Measurements from ENCODE around the gene MEIS2.

The MEIS2 gene

DNA sequence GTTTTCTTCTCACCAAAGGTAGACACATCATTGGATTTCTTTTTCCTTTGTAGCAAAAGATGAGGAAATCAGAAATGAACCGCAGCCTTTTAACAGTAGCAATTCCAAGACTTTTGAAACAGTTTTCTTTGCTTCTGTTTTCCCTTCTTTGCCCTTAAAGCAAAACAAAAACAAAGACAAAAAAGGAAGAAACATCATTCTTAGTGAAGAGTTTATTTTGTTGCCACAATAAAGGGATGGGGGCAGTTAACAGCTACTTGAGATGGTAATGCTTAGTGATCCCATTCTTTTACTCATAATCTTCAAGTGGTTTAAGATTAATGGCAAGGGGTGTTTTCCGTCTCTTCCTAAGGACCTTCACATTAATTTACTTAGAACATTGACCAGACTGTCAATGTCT, 218.8 kb downstream of the MEIS2 start:
- in situ Hi-C loops (cut with HindIII; ENCODE audit: low pct_ligation_motif_present, low pct_unique_long_range_greater_than_20kb, low sequenced_read_pairs), result no loop called here
- no peak for DNase-seq

DNA sequence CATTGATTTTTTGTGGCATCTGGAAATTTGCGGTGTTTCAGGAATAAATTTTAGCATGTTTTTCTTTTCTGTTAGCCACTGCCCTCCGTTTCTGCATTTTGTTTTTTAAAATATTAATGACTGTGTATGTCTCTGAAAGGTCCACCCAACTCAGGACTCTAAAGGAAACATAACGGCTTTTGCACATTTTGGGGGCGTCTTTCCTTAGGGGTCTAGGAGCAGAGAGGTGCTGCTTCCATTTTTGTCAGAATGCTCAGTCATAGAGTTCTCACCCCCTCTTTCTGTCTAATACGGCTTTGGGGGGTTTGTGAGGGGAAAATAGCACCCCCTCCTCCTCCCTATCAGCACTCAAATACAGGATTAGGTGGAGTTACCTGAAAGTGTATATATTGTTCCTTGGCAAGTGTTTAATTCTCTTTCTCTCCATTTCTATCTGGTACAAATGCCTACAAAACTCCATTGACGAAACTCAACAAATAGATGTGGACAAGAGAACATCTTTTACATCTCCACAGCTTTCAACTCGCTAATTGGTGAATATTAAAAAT, 219.4 kb downstream of the MEIS2 start:
- in situ Hi-C loops (cut with HindIII; ENCODE audit: low pct_ligation_motif_present, low pct_unique_long_range_greater_than_20kb, low sequenced_read_pairs), result no loop called here

DNA sequence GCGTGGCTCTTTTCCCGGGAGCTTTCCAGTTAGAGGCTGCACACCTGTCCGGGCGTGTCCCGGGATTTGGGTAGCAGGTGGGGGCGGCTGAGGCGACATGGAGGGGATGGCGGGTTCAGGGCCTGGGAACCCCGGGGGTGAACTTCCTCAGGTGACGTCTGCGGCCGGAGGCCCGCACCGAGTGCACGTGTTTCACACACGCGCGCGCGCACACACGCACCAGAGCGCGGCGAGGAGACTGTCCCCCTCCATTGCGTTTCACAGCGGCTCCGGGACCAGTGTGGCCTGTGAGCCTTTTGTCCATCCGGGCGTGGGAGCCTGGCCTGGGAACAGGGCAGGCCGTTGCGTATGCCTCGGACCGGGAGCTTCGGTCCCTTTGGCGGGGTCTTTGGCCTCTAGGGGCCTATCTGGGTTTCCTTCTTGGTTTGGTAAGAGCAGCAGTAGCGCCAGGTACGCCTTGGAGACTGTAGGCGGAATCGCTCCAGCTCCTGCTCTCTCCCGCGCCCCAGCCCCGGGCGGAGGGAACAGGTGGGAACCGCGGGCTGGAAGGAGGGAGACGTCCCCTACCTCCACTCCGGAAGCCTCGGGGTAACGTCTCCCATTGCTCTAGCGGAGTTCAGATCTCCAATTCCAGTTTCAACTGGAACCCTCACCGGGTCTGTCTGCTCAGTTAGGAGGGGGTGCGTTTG, 220.0 kb downstream of the MEIS2 start:
- in situ Hi-C loops (cut with HindIII; ENCODE audit: low pct_ligation_motif_present, low pct_unique_long_range_greater_than_20kb, low sequenced_read_pairs), result no loop called here
- DNase-seq, result no peak

More for the DNA sequence above, 219.4 kb downstream of the MEIS2 start:
- no peak for DNase-seq

DNA sequence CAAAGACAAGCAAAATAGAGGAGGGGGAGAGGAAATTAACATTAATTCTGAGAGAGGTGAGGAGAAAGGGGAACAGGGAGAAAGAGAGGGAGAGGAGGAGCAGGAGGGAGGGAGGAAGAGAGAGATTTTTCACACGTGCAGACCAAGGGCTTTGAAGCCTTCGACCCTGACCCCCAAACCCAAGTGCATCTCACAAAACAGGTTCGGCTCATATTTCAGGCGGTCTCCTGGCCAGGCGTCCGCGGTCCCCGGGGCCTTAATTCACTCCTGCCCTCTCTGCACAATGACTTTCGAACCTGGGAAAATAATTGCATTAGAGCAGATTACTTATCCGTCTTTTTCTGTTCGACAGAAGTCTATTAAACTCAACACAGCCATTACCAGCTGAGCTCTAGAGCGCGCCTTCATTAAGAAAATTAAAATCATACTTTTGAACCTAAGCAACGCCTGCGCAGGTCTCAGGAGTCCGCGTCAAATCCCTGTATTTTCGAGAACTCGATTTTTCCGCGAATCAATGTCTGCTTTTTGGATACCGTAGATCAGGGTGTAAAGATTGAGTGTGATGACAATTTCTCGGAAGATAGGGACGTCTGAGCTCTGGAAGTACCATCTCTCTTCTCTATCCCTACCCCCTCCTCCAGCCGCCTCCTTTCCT, 220.7 kb downstream of the MEIS2 start:
- DNase-seq, result no peak
- in situ Hi-C loops (cut with HindIII; ENCODE audit: low pct_ligation_motif_present, low pct_unique_long_range_greater_than_20kb, low sequenced_read_pairs), result no loop called here

DNA sequence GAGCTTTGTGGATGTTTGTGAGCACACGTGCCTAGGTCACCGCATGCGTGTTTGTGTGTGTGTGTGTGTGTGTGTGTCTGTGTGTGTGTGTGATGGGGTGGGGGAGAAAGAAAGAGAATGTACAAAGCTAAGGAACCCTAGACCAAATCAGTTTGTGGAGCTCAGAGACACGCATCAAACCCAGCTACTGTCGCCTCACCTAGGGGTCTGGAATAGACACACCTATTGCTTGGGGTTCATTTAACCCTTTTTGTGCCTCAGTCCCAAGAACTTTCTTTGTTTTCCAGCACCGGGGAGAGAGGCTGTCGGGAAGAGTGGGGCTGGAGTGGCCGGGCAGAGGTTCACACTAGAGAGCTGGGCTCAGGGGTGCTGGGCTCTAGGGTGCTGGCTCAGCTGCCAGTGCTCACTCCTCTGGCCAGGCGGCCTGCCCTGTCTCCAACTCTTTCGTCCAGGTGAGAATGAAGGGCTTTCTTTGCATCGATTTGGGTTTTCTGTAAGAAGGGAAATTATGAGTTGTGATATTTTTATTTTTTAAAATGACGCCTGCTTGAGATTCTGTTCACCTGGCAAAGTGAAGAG, 221.6 kb downstream of the MEIS2 start:
- in situ Hi-C loops (cut with HindIII; ENCODE audit: low pct_ligation_motif_present, low pct_unique_long_range_greater_than_20kb, low sequenced_read_pairs), result no loop called here
- no peak for DNase-seq

DNA sequence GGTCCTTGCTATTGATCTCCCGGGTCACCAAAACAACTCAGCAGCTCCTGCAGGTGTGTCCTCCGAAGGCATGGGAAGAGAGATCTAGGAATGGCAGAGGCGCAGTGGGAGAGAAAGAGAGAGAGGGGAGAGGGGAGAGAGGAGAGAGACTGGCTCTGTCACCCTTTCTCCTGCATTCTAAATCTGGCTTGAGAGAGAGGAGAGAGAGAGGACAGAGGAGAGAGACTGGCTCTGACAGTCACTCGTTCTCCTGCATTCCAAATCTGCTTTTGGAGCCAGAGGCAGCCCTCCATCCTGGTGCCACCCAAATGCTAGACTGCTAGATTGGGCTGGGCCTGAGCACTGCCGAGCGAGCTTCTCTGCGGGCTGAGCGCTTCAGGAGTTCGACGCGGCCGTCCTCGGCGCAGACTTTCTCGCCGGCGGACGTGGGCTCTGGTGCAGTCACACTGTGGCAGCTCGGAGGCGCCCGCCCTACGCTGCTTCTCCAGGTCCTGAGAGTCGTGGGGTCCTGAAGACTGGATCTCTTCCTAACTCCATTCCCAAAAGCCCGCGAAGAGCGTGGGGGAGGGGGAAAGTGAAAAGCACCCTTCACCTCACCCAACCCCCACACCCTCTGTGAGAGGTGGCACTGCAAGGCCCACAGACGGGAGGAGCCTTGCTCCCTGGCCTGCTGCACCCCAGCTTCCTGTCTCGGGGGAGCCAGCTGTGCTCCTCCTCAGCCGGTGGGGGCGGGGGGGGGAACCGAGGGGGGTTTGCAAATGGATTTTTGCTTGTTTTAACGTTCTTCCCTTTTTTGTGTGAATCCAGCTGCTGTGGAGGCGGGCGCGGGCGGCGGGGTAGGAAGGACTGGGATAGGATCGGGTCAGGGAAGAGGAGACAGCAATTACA, 222.3 kb downstream of the MEIS2 start:
- no peak for DNase-seq
- in situ Hi-C loops (cut with HindIII; ENCODE audit: low pct_ligation_motif_present, low pct_unique_long_range_greater_than_20kb, low sequenced_read_pairs), result no loop called here

DNA sequence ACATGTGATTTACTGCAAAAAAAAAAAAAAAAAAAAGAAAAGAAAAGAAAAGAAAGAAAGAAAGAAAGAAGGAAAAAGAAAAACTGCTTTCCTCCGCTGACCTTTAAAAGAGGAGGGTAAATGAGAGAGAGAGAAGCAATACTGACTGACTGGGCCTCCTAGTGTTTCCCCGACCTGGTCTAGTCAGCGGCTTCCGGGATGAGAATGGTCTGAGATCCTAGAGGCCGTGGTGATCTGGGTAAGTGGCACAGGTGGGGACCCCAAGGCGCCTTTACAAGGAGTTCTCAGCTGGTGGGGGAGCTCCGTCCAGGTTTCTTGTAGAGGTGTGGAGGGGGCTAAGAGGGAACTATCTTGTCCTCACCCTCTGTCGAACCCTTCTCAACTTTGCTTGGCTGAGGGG, 223.1 kb downstream of the MEIS2 start:
- in situ Hi-C loops (cut with HindIII; ENCODE audit: low pct_ligation_motif_present, low pct_unique_long_range_greater_than_20kb, low sequenced_read_pairs), result no loop called here

DNA sequence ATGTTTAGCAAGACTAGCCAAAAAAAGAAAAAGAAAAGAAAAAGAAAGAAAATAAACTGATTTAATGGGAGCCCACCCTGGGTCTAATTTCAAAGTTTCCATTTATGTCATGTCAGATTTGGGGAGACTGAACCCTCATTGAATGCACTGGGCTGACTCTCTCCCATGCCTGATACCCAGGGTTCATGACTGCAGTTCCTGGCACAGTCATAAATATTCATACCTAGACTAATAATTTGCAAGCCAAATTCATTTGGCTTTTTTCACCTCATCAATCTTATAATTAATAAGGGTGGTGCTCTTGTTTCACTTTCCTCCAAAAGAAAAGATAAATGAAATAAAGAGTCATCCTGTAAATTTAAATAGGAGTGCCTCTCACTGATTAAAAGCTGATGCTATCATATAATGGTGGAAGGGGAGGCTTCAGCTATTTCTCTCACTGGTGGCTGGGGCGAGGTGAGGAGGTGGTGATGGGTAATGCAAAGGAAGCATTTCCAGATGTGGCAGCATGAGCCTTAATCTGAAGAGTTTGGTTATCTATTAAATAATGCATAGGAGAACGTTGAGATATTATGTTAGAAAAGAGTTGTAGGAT, 224.5 kb downstream of the MEIS2 start:
- no peak for DNase-seq
- in situ Hi-C loops (cut with HindIII; ENCODE audit: low pct_ligation_motif_present, low pct_unique_long_range_greater_than_20kb, low sequenced_read_pairs), result no loop called here

More for the DNA sequence above, 223.1 kb downstream of the MEIS2 start:
- DNase-seq, result no peak

DNA sequence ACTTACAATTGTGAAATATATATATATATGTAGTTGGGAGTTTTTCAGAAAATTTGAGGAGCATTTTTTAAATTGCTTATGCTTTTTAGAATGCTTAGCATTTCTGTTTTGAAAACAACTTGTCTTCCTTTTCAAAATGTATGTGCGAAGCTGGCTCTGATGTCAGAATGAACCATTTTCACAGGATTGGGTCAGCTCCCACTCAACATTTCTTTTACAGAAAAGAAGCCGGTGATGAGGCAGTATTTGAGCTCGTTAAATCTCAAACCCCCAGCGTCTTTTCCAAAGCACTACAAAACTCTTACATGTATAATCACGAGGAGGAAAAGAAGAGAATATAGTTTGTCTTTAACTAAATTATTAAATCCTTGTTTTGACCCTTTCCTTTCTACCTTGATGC, 225.4 kb downstream of the MEIS2 start:
- no peak for DNase-seq
- in situ Hi-C loops (cut with HindIII; ENCODE audit: low pct_ligation_motif_present, low pct_unique_long_range_greater_than_20kb, low sequenced_read_pairs), result no loop called here

DNA sequence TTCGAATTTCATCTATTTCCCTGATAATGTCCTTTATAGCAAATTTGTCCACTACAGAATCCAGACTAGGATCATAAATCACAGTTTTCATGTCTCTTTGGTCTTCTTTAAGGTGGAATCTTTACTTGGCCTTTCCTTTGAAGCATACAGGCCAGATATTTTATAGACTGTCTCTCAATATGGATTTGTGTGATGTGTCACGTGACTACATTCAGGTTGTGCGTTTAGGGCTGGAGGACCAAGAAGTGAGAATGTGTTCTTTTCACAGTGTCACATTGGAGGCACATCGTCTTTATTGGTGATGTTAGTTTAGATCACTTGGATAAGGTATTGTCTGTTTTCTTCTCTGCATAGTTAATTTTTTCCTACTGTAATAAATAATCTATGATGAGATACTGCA, 232.9 kb downstream of the MEIS2 start:
- DNase-seq, result no peak
- in situ Hi-C loops (cut with HindIII; ENCODE audit: low pct_ligation_motif_present, low pct_unique_long_range_greater_than_20kb, low sequenced_read_pairs), result no loop called here

DNA sequence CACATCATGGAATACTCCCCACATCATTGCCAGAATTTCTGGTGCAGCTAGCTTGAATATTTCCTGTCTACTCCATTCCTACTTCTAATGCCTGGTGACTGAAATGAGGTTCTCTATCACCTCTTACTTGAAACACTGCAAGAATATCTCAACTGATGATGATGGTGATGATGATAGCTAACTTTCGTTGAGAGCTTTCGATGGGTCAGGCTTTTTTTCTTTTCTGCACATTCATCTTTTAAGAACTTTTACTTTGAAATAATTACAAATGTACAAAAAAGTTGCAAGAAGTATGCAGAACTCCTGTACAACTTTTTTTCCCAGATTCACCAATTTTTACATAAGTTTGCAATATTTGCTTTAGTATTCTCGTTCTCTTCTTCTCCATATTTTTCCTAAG, 233.5 kb downstream of the MEIS2 start:
- no peak for DNase-seq
- in situ Hi-C loops (cut with HindIII; ENCODE audit: low pct_ligation_motif_present, low pct_unique_long_range_greater_than_20kb, low sequenced_read_pairs), result no loop called here

DNA sequence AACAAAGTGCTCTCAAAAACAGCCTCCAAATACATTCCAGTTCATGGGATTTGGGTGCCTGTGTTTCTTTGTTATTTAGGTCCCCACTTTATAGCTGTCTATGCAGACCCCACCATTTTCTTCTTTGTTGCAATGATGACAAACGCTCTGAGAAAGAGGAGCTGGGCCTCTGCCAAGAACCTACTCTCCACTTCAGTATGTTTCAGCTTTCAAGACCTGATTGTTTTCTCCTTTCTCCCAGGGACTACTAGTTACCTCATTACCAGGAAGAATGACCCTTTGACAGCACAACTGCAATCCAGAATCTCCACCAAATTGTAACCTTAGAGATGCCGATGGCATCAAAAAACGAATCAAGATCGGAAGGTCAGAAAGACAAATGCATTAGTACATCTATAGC, 236.8 kb downstream of the MEIS2 start:
- no peak for DNase-seq
- in situ Hi-C loops (cut with HindIII; ENCODE audit: low pct_ligation_motif_present, low pct_unique_long_range_greater_than_20kb, low sequenced_read_pairs), result no loop called here

DNA sequence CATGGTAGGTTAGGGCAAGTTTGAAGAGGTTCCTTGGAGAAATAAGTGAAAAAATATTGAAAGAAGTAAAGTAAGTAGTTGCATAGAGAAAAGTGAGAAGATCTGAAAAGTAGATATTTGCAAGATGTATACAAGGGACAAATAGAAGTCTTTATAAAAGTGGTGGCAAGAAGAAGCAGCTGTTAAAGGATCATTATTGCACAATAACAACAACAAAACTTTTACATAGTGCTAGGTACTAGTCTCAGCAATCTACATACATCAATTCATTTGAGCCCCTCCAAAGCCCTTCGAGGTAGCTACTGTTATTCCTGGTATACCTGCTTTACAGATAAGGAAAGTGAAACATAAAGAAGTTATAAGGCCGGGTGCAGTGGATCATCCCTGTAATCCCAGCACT, 239.6 kb downstream of the MEIS2 start:
- in situ Hi-C loops (cut with HindIII; ENCODE audit: low pct_ligation_motif_present, low pct_unique_long_range_greater_than_20kb, low sequenced_read_pairs), result no loop called here
- DNase-seq, result no peak

DNA sequence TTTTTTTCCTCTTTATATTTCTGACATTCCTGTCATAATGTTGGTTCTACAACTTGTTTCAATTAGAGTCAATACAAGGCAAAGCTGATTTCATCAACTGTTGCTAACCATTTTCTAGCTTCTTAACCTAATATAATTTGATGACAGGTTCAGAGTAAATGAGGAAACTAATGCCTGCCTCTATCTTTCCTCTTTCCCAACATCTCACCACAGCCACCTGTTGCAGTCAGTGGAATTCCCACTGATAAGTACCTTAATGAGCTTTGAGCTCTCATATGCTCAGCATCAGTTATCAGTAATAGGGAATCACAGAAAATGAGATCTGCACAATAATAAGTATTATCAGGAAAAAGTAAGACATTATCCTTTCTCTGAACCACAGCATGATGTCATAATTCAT, 241.9 kb downstream of the MEIS2 start:
- in situ Hi-C loops (cut with HindIII; ENCODE audit: low pct_ligation_motif_present, low pct_unique_long_range_greater_than_20kb, low sequenced_read_pairs), result no loop called here
- DNase-seq, result no peak

DNA sequence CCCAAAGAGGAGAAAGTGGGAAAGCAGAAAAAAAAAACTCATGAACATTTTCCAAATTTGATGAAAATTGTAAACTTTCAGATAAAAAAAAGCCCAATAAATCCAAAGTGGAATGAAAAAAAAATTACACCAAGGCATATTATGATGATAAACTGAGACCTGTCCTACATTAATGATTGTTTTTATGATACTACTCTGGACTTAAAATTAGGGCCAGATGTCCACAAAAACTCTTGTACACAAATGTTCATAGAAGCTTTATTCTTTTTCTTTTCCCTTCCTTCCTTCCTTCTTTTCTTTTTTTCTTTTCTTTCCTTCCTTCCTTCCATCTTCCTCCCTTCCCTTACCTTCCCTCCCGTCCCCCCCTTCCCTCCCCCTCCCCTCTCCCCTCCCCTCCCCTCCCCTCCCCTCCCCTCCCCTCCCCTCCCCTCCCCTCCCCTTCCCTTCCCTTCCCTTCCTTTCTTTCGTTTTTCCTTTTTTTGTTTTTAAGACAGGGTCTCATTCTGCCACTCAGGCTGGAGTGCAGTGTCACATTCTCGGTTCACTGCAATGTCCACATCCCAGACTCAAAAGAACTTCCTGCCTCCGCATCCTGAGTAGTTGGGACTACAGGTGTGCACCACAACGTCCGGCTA, 243.9 kb downstream of the MEIS2 start:
- in situ Hi-C loops (cut with HindIII; ENCODE audit: low pct_ligation_motif_present, low pct_unique_long_range_greater_than_20kb, low sequenced_read_pairs), result no loop called here
- no peak for DNase-seq

DNA sequence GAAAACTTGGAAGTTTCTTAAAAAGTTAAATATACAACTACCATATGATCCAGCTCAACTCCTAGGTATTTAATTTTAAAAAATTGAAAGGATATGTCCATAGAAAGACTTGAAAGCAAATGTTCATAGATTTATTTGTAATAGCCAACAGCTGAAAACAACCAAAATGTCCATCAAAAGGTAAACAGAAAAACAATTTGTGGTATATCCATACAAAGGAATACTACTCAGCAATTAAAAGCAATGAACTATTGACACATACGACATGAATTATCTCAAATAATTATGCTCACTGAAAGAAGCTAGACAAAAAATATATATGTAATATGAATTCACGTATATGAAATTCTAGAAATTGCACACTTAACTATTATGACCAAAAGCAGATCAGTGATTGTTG, 249.5 kb downstream of the MEIS2 start:
- in situ Hi-C loops (cut with HindIII; ENCODE audit: low pct_ligation_motif_present, low pct_unique_long_range_greater_than_20kb, low sequenced_read_pairs), result no loop called here

DNA sequence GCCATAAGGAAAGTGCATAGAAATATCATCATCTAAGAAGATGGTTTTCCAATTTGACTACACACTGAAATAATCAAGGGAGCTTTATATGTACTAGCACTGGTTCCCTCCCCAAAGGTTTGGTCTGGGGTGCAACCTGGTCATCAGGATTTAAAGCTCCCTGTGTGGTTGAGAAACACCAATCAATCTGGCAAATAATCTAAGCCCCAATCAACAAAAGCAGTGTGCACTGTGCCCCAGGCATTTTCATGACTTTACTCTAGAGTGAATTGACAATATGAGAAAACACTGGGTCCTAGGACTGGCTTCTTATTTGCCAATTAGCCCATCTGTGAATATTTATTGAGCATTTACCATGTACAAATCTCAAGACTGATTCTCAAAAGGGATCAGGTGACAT, 255.1 kb downstream of the MEIS2 start:
- no peak for DNase-seq
- in situ Hi-C loops (cut with HindIII; ENCODE audit: low pct_ligation_motif_present, low pct_unique_long_range_greater_than_20kb, low sequenced_read_pairs), result no loop called here

More for the DNA sequence above, 249.5 kb downstream of the MEIS2 start:
- DNase-seq, result no peak

DNA sequence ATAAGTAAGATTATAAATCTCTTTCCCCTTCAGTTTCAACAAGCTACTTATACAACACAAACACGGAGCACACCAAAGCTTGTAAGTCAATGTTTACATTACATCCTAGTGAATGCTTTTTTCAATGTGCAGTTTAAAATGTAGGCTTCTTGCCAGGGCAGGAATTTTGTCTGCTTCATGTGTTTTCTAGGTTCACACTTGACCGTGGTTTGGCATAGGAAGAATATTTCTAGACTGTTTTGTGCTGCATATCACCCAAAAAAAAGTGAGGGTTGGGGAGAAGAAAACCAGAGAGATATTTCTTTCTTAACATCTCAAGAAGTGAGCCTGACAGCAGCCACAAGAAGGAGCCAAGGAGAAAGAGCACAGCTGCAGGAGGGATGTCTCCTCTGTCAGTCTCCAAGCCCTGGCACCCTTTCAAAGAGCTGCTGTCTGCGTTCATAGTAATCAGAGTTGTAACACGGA, 255.8 kb downstream of the MEIS2 start:
- in situ Hi-C loops (cut with HindIII; ENCODE audit: low pct_ligation_motif_present, low pct_unique_long_range_greater_than_20kb, low sequenced_read_pairs), result no loop called here

More for the DNA sequence above, 255.8 kb downstream of the MEIS2 start:
- DNase-seq, result no peak

Data from ACHN (cell line).